RWPE1 (cell line): ENCODE results near the gene ATAD3C.
"Not testable (repeated sequence)": the region's sequence is repeated elsewhere in the genome, so short reads cannot be mapped to it uniquely, and the experiment has no call there.

Experiments used
- CTCF ChIA-PET: fragments of 350-600 bp; sonication (Branson Sonifier 250); formaldehyde crosslinking; extraction: SDS; loops from one replicate; lab custom pipeline; 2021; lab: Yijun Ruan, JAX
- POLR2A ChIA-PET: fragments of 400-600 bp; formaldehyde crosslinking; extraction: SDS; loops from one replicate; lab custom pipeline; 2020; ENCODE audit warnings: antibody characterized with exemption; ENCODE audit not compliant: low non-redundant PET; lab: Yijun Ruan, JAX
- DNase-seq: peaks from one replicate; pipeline ENCODE4 v3.0.0; 2012; ENCODE audit warnings: low spot score
- H3K27ac ChIP-seq: fragments of 450-650 bp; 2 replicates; pipeline ENCODE4 v1.5.1; 2017
- CTCF ChIP-seq: fragments of 450-650 bp; conservative IDR thresholded peaks from 2 replicates; pipeline ENCODE4 v1.5.1; 2017; ENCODE audit warnings: low read depth, mild to moderate bottlenecking

Gene ATAD3C

GRCh38 chr1:1491601-1492000, 42.1 kb downstream of the ATAD3C start:
- TF ChIP-seq CTCF = no peak
- ChIA-PET CTCF (interaction anchor here (0.7 kb wide), 1 partner anchor 60 kb away, joined by 3 read pairs; no protein-coding TSS in a partner anchor), POLR2A (no interaction called here)
- no peak for DNase-seq
- H3K27ac ChIP-seq = no peak overlapping the region

GRCh38 chr1:1494311-1494710, 44.8 kb downstream of the ATAD3C start:
- CTCF ChIA-PET, POLR2A ChIA-PET, H3K27ac ChIP-seq, DNase-seq: not testable (repeated sequence)

GRCh38 chr1:1495461-1495975, 46.0 kb downstream of the ATAD3C start:
- DNase-seq, CTCF ChIA-PET, POLR2A ChIA-PET, H3K27ac ChIP-seq: not testable (repeated sequence)

- H3K27ac ChIP-seq = peak overlapping the region; percentile 88
- not testable (repeated sequence) for DNase-seq
- TF ChIP-seq CTCF = peak; percentile 81
- POLR2A ChIA-PET = interaction anchor here (0.5 kb wide), 1 partner anchor 81 kb away, joined by 5 read pairs; no protein-coding TSS in a partner anchor
- CTCF ChIA-PET = interaction anchor here (0.6 to 1.7 kb wide), 14 partner anchors 12 to 244 kb away, joined by 3 to 6 read pairs (median 3); no protein-coding TSS in a partner anchor
Observed at GRCh38 chr1:1504777-1505365, 55.4 kb downstream of the ATAD3C start.

- DNase-seq, POLR2A ChIA-PET: not testable (repeated sequence)
- peak overlapping the region; percentile 88 for H3K27ac ChIP-seq
- CTCF ChIA-PET = interaction anchor here (0.6 to 1.7 kb wide), 10 partner anchors 18 to 512 kb away, joined by 3 to 8 read pairs (median 3); no protein-coding TSS in a partner anchor
- TF ChIP-seq CTCF = peak; percentile 25
Observed at GRCh38 chr1:1505366-1505798, 55.9 kb downstream of the ATAD3C start.

GRCh38 chr1:1505801-1506200, 56.3 kb downstream of the ATAD3C start:
- peak overlapping the region; percentile 88 for H3K27ac ChIP-seq
- DNase-seq, POLR2A ChIA-PET: not testable (repeated sequence)
- CTCF ChIA-PET = interaction anchor here (0.6 to 1.7 kb wide), 9 partner anchors 18 to 513 kb away, joined by 3 to 8 read pairs (median 3); no protein-coding TSS in a partner anchor

GRCh38 chr1:1507305-1507704, 57.8 kb downstream of the ATAD3C start:
- DNase-seq = no peak
- no peak overlapping the region for H3K27ac ChIP-seq
- ChIA-PET CTCF (no interaction called here), POLR2A (no interaction called here)
- TF ChIP-seq CTCF = no peak

GRCh38 chr1:1508775-1509464, 59.4 kb downstream of the ATAD3C start:
- CTCF ChIA-PET, POLR2A ChIA-PET, H3K27ac ChIP-seq, DNase-seq: not testable (repeated sequence)

GRCh38 chr1:1509465-1509850, 60.0 kb downstream of the ATAD3C start:
- H3K27ac ChIP-seq, DNase-seq, CTCF ChIA-PET: not testable (repeated sequence)
- POLR2A ChIA-PET = interaction anchor here (0.7 kb wide), 1 partner anchor 171 kb away, joined by 7 read pairs; no protein-coding TSS in a partner anchor
